ENCODE data around the gene GPRIN3. TPM values are rescaled to one million over a fixed set of nuclear protein-coding genes. Genes with fewer than 3 reads are reported as not detected.

Gene GPRIN3
- total RNA-seq, 1 experiment from 2014 or later: 0.48 TPM

- H3K27ac ChIP-seq (ENCODE audit: insufficient read length, low read depth, low read length): no peak overlapping the region
- H3K9me3 ChIP-seq (ENCODE audit: control insufficient read depth, low read depth, low read length): no peaks in the 10 kb centered on the region
- H3K56ac ChIP-seq (ENCODE audit: insufficient read length, low read depth, low read length): no peak overlapping the region
- H3K9me3 Mint-ChIP-seq: no peaks in the 10 kb centered on the region
- no peak overlapping the region for H3K14ac ChIP-seq (ENCODE audit: insufficient read depth, low read length)
- H3K23me2 ChIP-seq (ENCODE audit: insufficient read length, low read depth, low read length, poor library complexity, severe bottlenecking): no peaks in the 10 kb centered on the region
- H3K27ac Mint-ChIP-seq: no peak overlapping the region
- no peak overlapping the region for H4K8ac ChIP-seq (replicated peaks; ENCODE audit: insufficient read length, low read depth, low read length)
- H4K20me1 ChIP-seq (ENCODE audit: control insufficient read depth, insufficient read depth, insufficient read length): no peaks in the 10 kb centered on the region
- no peak for DNase-seq
- H2BK12ac ChIP-seq (ENCODE audit: insufficient read length, low read depth, low read length): no peak overlapping the region
- no peak overlapping the region for H2BK15ac ChIP-seq (ENCODE audit: low read depth, low read length)
- TF ChIP-seq, protein P1, sequence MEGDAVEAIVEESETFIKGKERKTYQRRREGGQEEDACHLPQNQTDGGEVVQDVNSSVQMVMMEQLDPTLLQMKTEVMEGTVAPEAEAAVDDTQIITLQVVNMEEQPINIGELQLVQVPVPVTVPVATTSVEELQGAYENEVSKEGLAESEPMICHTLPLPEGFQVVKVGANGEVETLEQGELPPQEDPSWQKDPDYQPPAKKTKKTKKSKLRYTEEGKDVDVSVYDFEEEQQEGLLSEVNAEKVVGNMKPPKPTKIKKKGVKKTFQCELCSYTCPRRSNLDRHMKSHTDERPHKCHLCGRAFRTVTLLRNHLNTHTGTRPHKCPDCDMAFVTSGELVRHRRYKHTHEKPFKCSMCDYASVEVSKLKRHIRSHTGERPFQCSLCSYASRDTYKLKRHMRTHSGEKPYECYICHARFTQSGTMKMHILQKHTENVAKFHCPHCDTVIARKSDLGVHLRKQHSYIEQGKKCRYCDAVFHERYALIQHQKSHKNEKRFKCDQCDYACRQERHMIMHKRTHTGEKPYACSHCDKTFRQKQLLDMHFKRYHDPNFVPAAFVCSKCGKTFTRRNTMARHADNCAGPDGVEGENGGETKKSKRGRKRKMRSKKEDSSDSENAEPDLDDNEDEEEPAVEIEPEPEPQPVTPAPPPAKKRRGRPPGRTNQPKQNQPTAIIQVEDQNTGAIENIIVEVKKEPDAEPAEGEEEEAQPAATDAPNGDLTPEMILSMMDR (conservative IDR thresholded peaks at IDR 0.05): no peak
- peaks cover 0 to under 1% of the 10 kb centered on the region in 2 experiments; a peak in 2 of 4 replicates for H3K4me1 Mint-ChIP-seq
- no peak overlapping the region for H3K4me2 ChIP-seq (ENCODE audit: insufficient read depth, insufficient read length, low read length)
- no peaks in the 10 kb centered on the region for H3K79me2 ChIP-seq (ENCODE audit: insufficient read depth, low read length)
- H3K23ac ChIP-seq (ENCODE audit: insufficient read length, low read depth, low read length): no peak overlapping the region
- no peak overlapping the region for H2BK120ac ChIP-seq (ENCODE audit: low read depth, low read length, poor library complexity, severe bottlenecking)
- 100% methylated on average over 1 of the region's 4 CpGs for WGBS (ENCODE audit: extremely low coverage, insufficient read length, low lambda C conversion rate)
- H3K4ac ChIP-seq (ENCODE audit: low read depth, low read length): no peak overlapping the region
- no peaks in the 10 kb centered on the region for H3K4me1 ChIP-seq (ENCODE audit: insufficient read depth, low read length)
- no peaks in the 10 kb centered on the region for H3K27me3 ChIP-seq (ENCODE audit: insufficient read depth, low read length)
- H3T11ph ChIP-seq (ENCODE audit: low read length): no peak overlapping the region
- H3K18ac ChIP-seq (ENCODE audit: insufficient read length, low read depth, low read length): no peak overlapping the region
- no peak overlapping the region for H2BK5ac ChIP-seq (ENCODE audit: insufficient read length, low read length)
- no peak overlapping the region for H3K9ac ChIP-seq (ENCODE audit: extremely low read depth, insufficient read length, low read length)
- no peak overlapping the region for H2AK5ac ChIP-seq (ENCODE audit: insufficient read length, low read length)
- no peak overlapping the region for H2BK20ac ChIP-seq (ENCODE audit: low read depth, low read length, poor library complexity, severe bottlenecking)
- H2AFZ ChIP-seq (ENCODE audit: low read length): no peak overlapping the region
- no peak overlapping the region for H4K91ac ChIP-seq (ENCODE audit: insufficient read length, low read depth, low read length)
- H3K36me3 Mint-ChIP-seq (ENCODE audit: insufficient read depth in 1 of 3, low read depth in 3 of 3): no peaks in the 10 kb centered on the region
- no peaks in the 10 kb centered on the region for H3K27me3 Mint-ChIP-seq (ENCODE audit: low read depth)
- H3K4me3 Mint-ChIP-seq: no peak overlapping the region
- no peaks in the 10 kb centered on the region for H3K79me1 ChIP-seq (ENCODE audit: insufficient read depth, low read depth, low read length, poor library complexity, severe bottlenecking)
- H4K5ac ChIP-seq (ENCODE audit: insufficient read length, low read depth, low read length): no peak overlapping the region
These were observed 29.3 kb upstream of the GPRIN3 start for GRCh38 chr4:89336818-89337420.

Data from H9 (cell line).